Transverse colon (tissue), 4 donors: Measurements from ENCODE around the gene TMEM225. TPM values are rescaled to one million over a fixed set of nuclear protein-coding genes. Genes with fewer than 3 reads are reported as not detected.
"Not testable (repeated sequence)": the region's sequence is repeated elsewhere in the genome, so short reads cannot be mapped to it uniquely, and the experiment has no call there.

Experiments
- DNase-seq: peaks from one replicate; pipeline ENCODE4 v3.0.0-alpha.2; 2019
- H3K27ac ChIP-seq, 4 donors: fragments of 200-600 bp; sonication (generic); 2 replicates each; pipeline ENCODE4 v1.5.1; 2016 to 2018; ENCODE audit warnings: inconsistent platforms in 4 of 4
- H3K27me3 ChIP-seq: fragments of 200-600 bp; sonication (generic); 2 replicates; pipeline ENCODE4 v1.5.1; 2017; ENCODE audit warnings: inconsistent platforms
- H3K36me3 ChIP-seq, 4 donors: fragments of 200-600 bp; sonication (generic); 2 replicates each; pipeline ENCODE4 v1.5.1; 2017 to 2019; ENCODE audit warnings: inconsistent platforms in 4 of 4
- H3K4me1 ChIP-seq, 4 donors: fragments of 200-600 bp; sonication (generic); 2 replicates each; pipeline ENCODE4 v1.5.1; 2017 to 2020; ENCODE audit warnings: inconsistent platforms in 4 of 4
- H3K4me3 ChIP-seq, 4 donors: fragments of 200-600 bp; sonication (generic); 1 replicate in 1 of 4; 2 replicates in 3 of 4; pipeline versions ENCODE4 v1.5.1 to v1.6.1; 2017 to 2019; ENCODE audit warnings: inconsistent platforms in 4 of 4
- H3K9me3 ChIP-seq, 2 donors: fragments of 200-600 bp; sonication (generic); 2 replicates each; pipeline ENCODE4 v1.5.1; 2017 to 2019; ENCODE audit warnings: inconsistent platforms in 2 of 2
- CTCF ChIP-seq, 5 experiments: fragments of 200-600 bp in 3 of 5; fragments of 450-650 bp in 2 of 5; sonication (generic) in 3 of 5; IDR thresholded peaks; 1 replicate in 2 of 5; 2 replicates in 3 of 5; pipeline ENCODE4 v1.5.1; 2016 to 2017; ENCODE audit warnings: antibody characterized with exemption in 5 of 5, inconsistent platforms in 3 of 5, mild to moderate bottlenecking in 2 of 5, moderate library complexity in 1 of 5
- EP300 ChIP-seq: sonication (generic); formaldehyde crosslinking; IDR thresholded peaks from one replicate; pipeline ENCODE4 v1.6.1; 2017; ENCODE audit warnings: antibody characterized with exemption, low read depth
- POLR2A ChIP-seq: fragments of 450-650 bp; IDR thresholded peaks from one replicate; pipeline ENCODE4 v1.6.1; 2016; ENCODE audit warnings: antibody characterized with exemption, mild to moderate bottlenecking, moderate library complexity
- POLR2AphosphoS5 ChIP-seq, 3 donors: sonication (generic); formaldehyde crosslinking; IDR thresholded peaks; one replicate each; pipeline ENCODE4 v1.6.1; 2016; ENCODE audit warnings: antibody characterized with exemption in 3 of 3
- WGBS, 2 donors: methylation state at CpG; one replicate each; pipeline ENCODE4 v1.1.5; 2018; ENCODE audit warnings: low coverage in 1 of 2; 5-methylcytosine and 5-hydroxymethylcytosine counted together
- in situ Hi-C, 4 donors: fragments of 200-750 bp; cut with MboI; loops; one replicate each; pipeline versions ENCODE4 v1.15.0 to v1.15.1; 2017; ENCODE audit warnings: low sequenced_read_pairs in 3 of 4, low pct_ligation_motif_present in 1 of 4, low pct_unique_long_range_greater_than_20kb in 1 of 4
- intact Hi-C: fragments of 100-400 bp; cut with DNase I; formaldehyde crosslinking; loops from one replicate; pipeline ENCODE4 v1.15.1; 2023; ENCODE audit warnings: low total_unique reads
- total RNA-seq, 4 donors: library from RNA; depleted of rRNA; stranded (reverse); fragments of >200 nt; gene quantifications; one replicate each; pipeline ENCODE4 v1.1.0, GENCODE V29; 2016

Gene TMEM225
- total RNA-seq, 4 donors from 2014 or later: not detected

GRCh38 chr11:123880912-123881311 is 4.6 kb downstream of the TMEM225 start:
- TF ChIP-seq EP300 (no peak), POLR2AphosphoS5 (IDR thresholded peaks at IDR 0.05) (no peak), POLR2A (no peak), CTCF (IDR thresholded peaks at IDR 0.05) (no peak)
- Histone ChIP-seq H3K4me3 (no peak overlapping the region), H3K36me3 (no peaks in the 10 kb centered on the region), H3K27me3 (no peaks in the 10 kb centered on the region), H3K27ac (no peak overlapping the region), H3K4me1 (no peaks in the 10 kb centered on the region), H3K9me3 (no peaks in the 10 kb centered on the region)
- WGBS, 2 donors: 91 to 93% methylated on average over 4 of the region's 4 CpGs
- intact Hi-C loops (no loop called here), in situ Hi-C loops (no loop called here)
- DNase-seq: no peak

GRCh38 chr11:123867795-123868194 is 17.7 kb downstream of the TMEM225 start:
- in situ Hi-C loops, intact Hi-C loops, H3K4me3 ChIP-seq, H3K27ac ChIP-seq, DNase-seq, H3K4me1 ChIP-seq, H3K36me3 ChIP-seq, H3K9me3 ChIP-seq, H3K27me3 ChIP-seq: not testable (repeated sequence)
- 75 to 76% methylated on average over 9 of the region's 9 CpGs for WGBS, 2 donors

GRCh38 chr11:123865293-123865692 is 20.2 kb downstream of the TMEM225 start:
- WGBS, 2 donors: 53 to 60% methylated on average over 2 to 7 of the region's 7 CpGs
- H3K9me3 ChIP-seq, H3K27me3 ChIP-seq, in situ Hi-C loops, H3K4me1 ChIP-seq, intact Hi-C loops, H3K36me3 ChIP-seq, DNase-seq, H3K27ac ChIP-seq, H3K4me3 ChIP-seq: not testable (repeated sequence)

- H3K36me3 ChIP-seq: no peaks in the 10 kb centered on the region
These were observed 25.7 kb downstream of the TMEM225 start for GRCh38 chr11:123859731-123860130.

GRCh38 chr11:123856444-123856843 is 29.0 kb downstream of the TMEM225 start:
- Histone ChIP-seq H3K9me3 (no peaks in the 10 kb centered on the region), H3K27ac (no peak overlapping the region), H3K4me3 (no peak overlapping the region), H3K4me1 (no peaks in the 10 kb centered on the region), H3K36me3 (no peaks in the 10 kb centered on the region), H3K27me3 (no peaks in the 10 kb centered on the region)
- intact Hi-C loops (no loop called here), in situ Hi-C loops (no loop called here)
- 75 to 88% methylated on average over 2 of the region's 2 CpGs for WGBS, 2 donors
- DNase-seq: no peak
- TF ChIP-seq EP300 (no peak), POLR2A (no peak), POLR2AphosphoS5 (IDR thresholded peaks at IDR 0.05) (no peak), CTCF (IDR thresholded peaks at IDR 0.05) (no peak)

More at GRCh38 chr11:123859731-123860130, 25.7 kb downstream of the TMEM225 start:
- Histone ChIP-seq H3K9me3 (no peaks in the 10 kb centered on the region), H3K4me3 (no peak overlapping the region), H3K27ac (no peak overlapping the region), H3K27me3 (no peaks in the 10 kb centered on the region), H3K4me1 (no peaks in the 10 kb centered on the region)
- no peak for DNase-seq
- 44 to 69% methylated on average over 2 of the region's 2 CpGs for WGBS, 2 donors
- intact Hi-C loops: no loop called here
- in situ Hi-C loops: no loop called here
- no peak for TF ChIP-seq EP300
- no peak for TF ChIP-seq POLR2A
- TF ChIP-seq CTCF (IDR thresholded peaks at IDR 0.05): no peak
- no peak for TF ChIP-seq POLR2AphosphoS5 (IDR thresholded peaks at IDR 0.05)
